Urothelium cell line (cell line): ENCODE data around the gene GABRQ.
A peak's percentile ranks its signal among the peaks of the same experiment; 100 is the strongest.

Experiments used
- DNase-seq: peaks from one replicate; pipeline ENCODE4 v3.0.0; 2011; ENCODE audit warnings: low spot score, mixed read lengths
- FAIRE-seq: peaks from 2 replicates; lab custom pipeline; 2011; peaks lifted over from hg19 to GRCh38; lab: Jason Lieb, UNC

GABRQ gene

GRCh38 chrX:152637649-152638442 lies at the start of gene GABRQ:
GABRQ (plus strand) TSS chrX:152637895; CDS start chrX:152638203, 308 bp downstream.
- FAIRE-seq (no peak), DNase-seq (no peak)

DNA sequence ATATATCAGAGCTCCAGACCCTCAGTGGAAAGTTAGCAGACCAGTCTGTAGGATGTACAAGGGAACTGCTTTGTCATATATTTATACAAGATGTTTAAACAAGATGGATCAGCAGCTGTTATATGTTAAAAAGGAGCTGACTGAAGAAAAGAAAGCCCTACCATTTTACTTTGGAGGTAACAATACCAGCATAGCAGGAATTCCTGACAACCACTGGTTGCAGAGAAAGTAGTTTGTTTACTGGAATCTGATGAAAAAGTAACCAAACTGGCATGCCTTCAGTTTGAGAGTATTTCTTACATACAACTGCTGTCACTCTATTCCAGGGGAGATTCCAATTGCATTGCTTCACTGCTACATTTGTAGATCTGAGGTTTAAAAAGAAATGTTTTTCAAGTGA lies 49.5 kb upstream of the GABRQ start:
- FAIRE-seq (no peak), DNase-seq (peak; percentile 11)

DNA sequence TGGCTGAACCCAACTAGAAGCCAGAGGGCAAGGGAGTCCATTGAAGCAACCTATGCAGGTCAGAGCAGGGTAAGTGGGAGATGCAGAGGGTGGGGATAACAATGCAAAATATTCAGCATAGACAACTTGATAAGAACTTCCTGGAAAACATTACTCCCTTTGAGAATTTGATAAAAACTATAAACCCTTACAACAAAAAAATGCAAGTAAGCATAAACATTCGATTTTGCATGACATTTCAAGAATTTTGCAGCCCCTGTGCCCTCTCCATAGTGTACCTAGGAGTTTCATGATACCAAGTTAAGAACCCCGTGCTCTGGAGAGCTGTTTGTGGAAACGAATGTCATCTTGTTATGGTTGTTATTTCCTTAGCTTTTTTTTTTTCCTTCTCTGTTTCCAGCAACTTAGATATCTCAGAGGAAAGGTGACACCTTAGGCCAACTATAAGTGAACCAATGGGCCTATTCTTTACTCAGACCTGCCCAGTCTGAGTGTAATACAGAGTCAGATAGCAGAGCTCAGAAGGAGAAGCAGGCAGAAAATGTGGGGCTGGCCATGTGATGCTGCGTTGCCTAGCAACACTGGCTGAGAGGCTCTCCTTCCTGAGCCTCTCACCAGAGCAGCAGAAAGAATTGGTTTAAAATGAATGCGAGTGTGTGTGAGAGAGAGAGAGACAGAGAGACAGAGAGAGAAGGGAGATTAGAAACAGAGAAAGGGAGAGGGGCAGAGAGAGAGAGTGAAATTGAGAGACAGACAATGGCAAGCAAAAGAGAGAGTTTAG lies 36.7 kb upstream of the GABRQ start:
- FAIRE-seq (no peak), DNase-seq (no peak)

DNA sequence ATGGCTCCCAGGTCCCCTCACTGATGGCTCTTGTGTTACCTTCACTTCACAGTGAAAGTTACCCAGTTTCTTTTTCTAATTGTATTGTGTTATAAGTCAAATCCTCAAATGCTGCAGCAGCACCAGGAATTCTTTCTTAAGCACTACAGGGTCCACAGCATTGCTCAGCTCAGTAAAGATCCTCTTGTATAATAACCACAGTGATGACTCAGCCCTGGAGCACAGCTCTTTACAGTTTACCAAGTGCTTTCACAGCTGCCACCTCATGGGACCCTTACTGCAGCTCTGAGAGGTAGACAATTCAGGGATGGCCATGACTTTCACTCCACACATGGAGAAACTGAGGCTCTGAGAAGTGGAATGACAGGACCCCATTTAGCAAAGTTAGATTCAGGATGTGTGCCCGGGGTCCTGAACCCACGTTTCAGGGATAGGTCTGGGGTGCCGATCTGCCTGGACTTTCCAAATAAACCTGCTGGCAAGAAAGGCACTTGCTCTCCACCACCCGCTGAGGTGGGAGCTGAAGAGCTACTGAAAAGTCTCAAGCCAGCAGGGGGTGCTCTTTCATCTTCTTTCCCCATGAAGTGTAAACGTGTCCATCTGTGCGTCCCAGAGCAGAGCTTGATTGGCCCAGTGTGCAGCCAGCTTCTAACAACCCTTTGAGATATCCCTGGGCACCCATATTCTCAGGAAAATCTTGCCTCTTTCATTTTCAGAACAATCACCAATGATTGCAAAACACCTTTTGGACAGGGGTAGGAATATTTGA lies 35.7 kb upstream of the GABRQ start:
- FAIRE-seq (no peak), DNase-seq (peak; percentile 47)

GRCh38 chrX:152614791-152615190 lies 22.9 kb upstream of the GABRQ start:
- no peak for FAIRE-seq
- no peak for DNase-seq

GRCh38 chrX:152619897-152620296 lies 17.8 kb upstream of the GABRQ start:
- FAIRE-seq: no peak
- no peak for DNase-seq

- DNase-seq (peak; percentile 39), FAIRE-seq (no peak)
Observed at GRCh38 chrX:152632445-152633097, 5.1 kb upstream of the GABRQ start.

GRCh38 chrX:152635941-152636340 lies 1.8 kb upstream of the GABRQ start:
- FAIRE-seq (no peak), DNase-seq (peak; percentile 36)

GRCh38 chrX:152638443-152638904 lies 779 bp downstream of the GABRQ start:
- no peak for DNase-seq
- no peak for FAIRE-seq

GRCh38 chrX:152639426-152639825 lies 1.7 kb downstream of the GABRQ start:
- DNase-seq (no peak), FAIRE-seq (no peak)

DNA sequence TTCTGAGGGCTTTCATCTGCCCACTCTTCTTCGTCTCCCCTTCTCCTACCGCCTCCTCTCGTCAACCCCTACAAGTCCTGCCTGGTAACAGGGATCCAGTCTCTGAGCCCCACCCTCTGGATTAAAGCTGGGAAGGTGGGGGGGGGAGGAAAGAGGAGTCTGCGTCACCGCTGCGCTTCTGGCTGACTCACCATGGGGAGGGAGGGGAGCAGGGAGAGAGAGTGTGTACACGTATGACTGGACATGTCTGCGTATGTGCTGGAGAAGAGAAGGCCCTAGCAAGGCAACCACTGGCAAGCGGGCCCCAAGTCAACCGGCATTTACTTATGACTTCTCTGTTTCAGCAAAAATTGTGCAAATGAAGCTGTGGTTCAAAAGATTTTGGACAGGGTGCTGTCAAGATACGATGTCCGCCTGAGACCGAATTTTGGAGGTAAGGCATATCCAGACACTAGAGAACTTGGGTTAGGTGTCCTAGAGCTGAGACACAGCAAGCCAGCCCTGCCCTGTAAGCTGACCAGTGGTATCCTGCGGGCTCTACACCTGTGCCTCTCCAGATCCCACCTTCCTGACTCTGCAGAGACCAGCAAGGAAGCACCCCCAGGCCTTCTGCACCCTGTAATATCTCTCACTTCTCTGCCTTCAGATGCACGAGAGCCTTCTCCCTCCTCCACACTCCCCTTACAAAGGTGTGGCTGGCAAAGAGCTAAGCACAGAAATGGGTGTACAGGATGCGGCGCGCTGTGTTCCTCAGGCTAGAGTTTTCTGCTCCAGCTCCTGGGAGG lies 2.5 kb downstream of the GABRQ start:
- DNase-seq (peak; percentile 67), FAIRE-seq (no peak)

DNA sequence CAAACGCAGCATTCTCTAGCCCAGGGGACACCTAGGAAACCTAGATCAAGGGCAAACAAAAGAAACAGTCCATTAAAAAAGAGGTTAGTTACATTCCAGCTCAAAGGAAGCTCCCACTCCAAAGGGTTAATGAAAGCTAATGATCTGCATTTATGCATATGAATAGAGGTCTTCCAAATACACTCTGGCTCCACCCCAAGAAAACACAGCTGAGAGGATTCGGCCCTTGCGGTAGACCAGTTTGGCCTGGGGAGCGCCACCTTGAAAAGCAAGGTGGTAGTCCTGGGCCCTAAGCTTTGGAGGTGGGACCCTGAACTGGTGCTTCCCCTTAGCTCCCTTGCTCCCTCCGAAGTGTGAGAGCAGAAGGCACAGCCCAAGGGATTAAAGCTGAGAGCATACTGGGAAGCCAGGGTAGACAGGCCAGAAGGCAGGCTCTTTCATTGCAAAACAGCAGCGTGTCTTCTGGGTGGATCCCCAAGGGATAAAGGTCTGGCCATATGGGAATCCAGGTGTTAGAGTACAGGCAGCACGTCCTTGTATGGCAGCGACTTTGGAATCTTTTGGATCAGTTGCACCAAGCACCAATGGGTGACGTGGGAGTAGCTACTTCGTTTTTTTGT lies 3.7 kb downstream of the GABRQ start:
- FAIRE-seq (no peak), DNase-seq (no peak)

DNA sequence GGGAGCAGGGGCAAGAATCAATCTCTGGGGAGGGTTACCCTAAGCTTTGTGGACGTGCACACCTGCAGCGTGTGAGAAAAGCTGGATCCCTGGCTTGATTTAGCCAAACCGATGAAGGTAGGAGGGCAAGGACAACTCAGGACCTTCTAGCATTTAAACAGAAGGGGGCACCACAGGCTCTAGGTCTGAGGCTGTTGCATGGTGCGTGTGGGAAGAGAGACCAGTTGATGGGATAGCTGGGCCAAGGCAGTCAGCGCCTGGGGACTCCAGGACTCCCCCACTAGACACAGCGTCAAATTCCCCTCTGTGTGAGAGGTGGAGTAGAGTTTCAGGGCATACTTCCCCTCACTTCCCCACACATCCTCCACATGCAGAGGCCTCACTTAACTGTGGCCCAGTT lies 4.3 kb downstream of the GABRQ start:
- FAIRE-seq: no peak
- DNase-seq: no peak

DNA sequence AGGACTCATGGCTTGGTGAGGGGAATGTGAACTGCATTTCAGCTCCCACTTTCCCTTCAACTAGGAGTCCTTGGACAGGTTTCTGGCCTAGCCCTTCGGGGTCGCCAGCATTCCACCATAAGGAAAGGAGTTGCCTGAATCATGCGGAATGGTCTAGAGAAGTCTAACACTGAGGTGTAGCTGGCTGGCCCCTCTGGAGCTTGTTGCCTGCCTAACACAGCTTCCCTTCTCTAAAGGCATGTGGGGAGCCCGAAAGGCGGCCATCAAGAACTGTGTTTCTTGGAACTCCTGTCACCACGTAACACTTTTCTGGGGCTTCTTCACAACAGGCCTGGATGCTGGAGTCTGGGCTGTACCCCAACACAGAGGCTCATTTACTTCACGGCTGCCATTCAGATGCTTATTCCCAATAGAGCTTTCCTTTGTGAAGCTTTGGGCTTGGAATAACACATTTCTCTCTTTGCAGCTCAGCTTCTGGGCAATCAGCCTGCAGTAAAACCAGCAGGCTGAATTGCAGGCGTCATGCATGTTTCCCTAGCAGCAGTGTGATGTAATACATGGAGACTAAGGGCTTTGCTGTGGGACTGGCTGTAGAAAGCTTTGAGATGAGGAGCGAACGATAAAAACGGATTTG lies 5.4 kb downstream of the GABRQ start:
- FAIRE-seq (no peak), DNase-seq (no peak)

- DNase-seq (no peak), FAIRE-seq (no peak)
Observed at GRCh38 chrX:152646961-152647360, 9.3 kb downstream of the GABRQ start.

- FAIRE-seq (no peak), DNase-seq (no peak)
Observed at GRCh38 chrX:152647978-152648377, 10.3 kb downstream of the GABRQ start.

- no peak for FAIRE-seq
- no peak for DNase-seq
Observed at GRCh38 chrX:152652060-152652459, 14.4 kb downstream of the GABRQ start.

- DNase-seq (no peak), FAIRE-seq (no peak)
Observed at GRCh38 chrX:152652467-152652866, 14.8 kb downstream of the GABRQ start.

- no peak for DNase-seq
- no peak for FAIRE-seq
Observed at GRCh38 chrX:152656087-152656486, 18.4 kb downstream of the GABRQ start.
